KMS-11 (cell line): ENCODE data around the gene COMMD1.

Source experiments
- H2AFZ ChIP-seq: fragments of 200-600 bp; sonication (generic); 2 replicates; pipeline ENCODE4 v1.6.1; 2016; ENCODE audit warnings: antibody characterized with exemption, mixed run types, low read depth
- H3K27ac ChIP-seq: fragments of 200-600 bp; sonication (generic); 2 replicates; pipeline ENCODE4 v1.6.1; 2016; ENCODE audit warnings: mild to moderate bottlenecking, mixed run types
- H3K27me3 ChIP-seq: fragments of 200-600 bp; sonication (generic); 2 replicates; pipeline ENCODE4 v1.6.1; 2017; ENCODE audit warnings: mild to moderate bottlenecking, low read depth, mixed run types, moderate library complexity; ENCODE audit not compliant: insufficient read depth
- H3K36me3 ChIP-seq: fragments of 200-600 bp; sonication (generic); 2 replicates; pipeline ENCODE4 v1.6.1; 2017; ENCODE audit warnings: mild to moderate bottlenecking, mixed run types; ENCODE audit not compliant: insufficient read depth
- H3K4me1 ChIP-seq: fragments of 200-600 bp; sonication (generic); 2 replicates; pipeline ENCODE4 v1.6.1; 2016; ENCODE audit warnings: mild to moderate bottlenecking, low read depth, mixed run types; ENCODE audit not compliant: poor library complexity, severe bottlenecking
- H3K4me2 ChIP-seq: fragments of 200-600 bp; sonication (generic); 2 replicates; pipeline ENCODE4 v1.7.0; 2016; ENCODE audit warnings: mild to moderate bottlenecking, mixed run types
- H3K4me3 ChIP-seq: fragments of 200-600 bp; sonication (generic); IDR thresholded peaks from 2 replicates; pipeline ENCODE4 v1.6.1; 2017; ENCODE audit warnings: low read depth, low read length, mixed read lengths; ENCODE audit not compliant: insufficient read depth
- H3K79me2 ChIP-seq: fragments of 200-600 bp; sonication (generic); 2 replicates; pipeline ENCODE4 v1.6.1; 2016; ENCODE audit warnings: low read depth, mixed run types; ENCODE audit not compliant: insufficient read depth
- H3K9ac ChIP-seq: fragments of 200-600 bp; sonication (generic); 2 replicates; pipeline ENCODE4 v1.6.1; 2016; ENCODE audit warnings: mild to moderate bottlenecking, mixed run types
- H4K20me1 ChIP-seq: fragments of 200-600 bp; sonication (generic); 2 replicates; pipeline ENCODE4 v1.6.1; 2016; ENCODE audit warnings: mild to moderate bottlenecking, mixed run types; ENCODE audit not compliant: insufficient read depth
- CTCF ChIP-seq: fragments of 200-600 bp; sonication (generic); conservative IDR thresholded peaks from 2 replicates; pipeline ENCODE4 v1.6.1; 2017; ENCODE audit warnings: low read depth, mild to moderate bottlenecking, antibody characterized with exemption, low read length, moderate library complexity, mixed read lengths

COMMD1 gene

GRCh38 chr2:62149708-62150107 lies 244.2 kb downstream of the COMMD1 start:
- no peaks in the 10 kb centered on the region for H3K36me3 ChIP-seq
- no peak overlapping the region for H3K27ac ChIP-seq
- no peak overlapping the region for H2AFZ ChIP-seq
- TF ChIP-seq CTCF, result no peak
- no peak overlapping the region for H3K4me2 ChIP-seq
- H4K20me1 ChIP-seq, result no peaks in the 10 kb centered on the region
- no peak overlapping the region for H3K9ac ChIP-seq
- no peak overlapping the region for H3K4me3 ChIP-seq
- no peaks in the 10 kb centered on the region for H3K27me3 ChIP-seq
- peaks cover 5% of the 10 kb centered on the region for H3K4me1 ChIP-seq
- no peaks in the 10 kb centered on the region for H3K79me2 ChIP-seq

GRCh38 chr2:62150597-62151305 lies 245.3 kb downstream of the COMMD1 start:
- Histone ChIP-seq H3K4me2 (no peak overlapping the region), H4K20me1 (no peaks in the 10 kb centered on the region), H3K27me3 (no peaks in the 10 kb centered on the region), H3K36me3 (no peaks in the 10 kb centered on the region), H3K4me3 (no peak overlapping the region), H3K9ac (no peak overlapping the region), H3K27ac (no peak overlapping the region), H3K4me1 (peaks cover 5% of the 10 kb centered on the region), H3K79me2 (no peaks in the 10 kb centered on the region), H2AFZ (no peak overlapping the region)
- TF ChIP-seq CTCF, result no peak

GRCh38 chr2:62151306-62151638 lies 245.8 kb downstream of the COMMD1 start:
- no peak for TF ChIP-seq CTCF
- H3K27ac ChIP-seq, result no peak overlapping the region
- H3K36me3 ChIP-seq, result no peaks in the 10 kb centered on the region
- no peaks in the 10 kb centered on the region for H4K20me1 ChIP-seq
- H2AFZ ChIP-seq, result no peak overlapping the region
- no peak overlapping the region for H3K9ac ChIP-seq
- peaks cover 5% of the 10 kb centered on the region for H3K4me1 ChIP-seq
- no peak overlapping the region for H3K4me2 ChIP-seq
- no peak overlapping the region for H3K4me3 ChIP-seq
- H3K27me3 ChIP-seq, result no peaks in the 10 kb centered on the region
- H3K79me2 ChIP-seq, result no peaks in the 10 kb centered on the region

GRCh38 chr2:62152000-62152399 lies 246.5 kb downstream of the COMMD1 start:
- Histone ChIP-seq H3K27ac (no peak overlapping the region), H3K4me1 (peaks cover 5% of the 10 kb centered on the region), H3K79me2 (no peaks in the 10 kb centered on the region), H3K9ac (no peak overlapping the region), H4K20me1 (no peaks in the 10 kb centered on the region), H3K36me3 (no peaks in the 10 kb centered on the region), H3K4me3 (no peak overlapping the region), H2AFZ (no peak overlapping the region), H3K4me2 (no peak overlapping the region), H3K27me3 (no peaks in the 10 kb centered on the region)
- no peak for TF ChIP-seq CTCF
